OCI-LY1 (cell line): ENCODE measurements around the gene SLC8A1.

Source experiments
- H2AFZ ChIP-seq: fragments of 200-600 bp; sonication (generic), shearing (Covaris generic); 2 replicates; pipeline ENCODE4 v1.6.0; 2014; ENCODE audit warnings: antibody characterized with exemption, mild to moderate bottlenecking, low read length
- H3F3A ChIP-seq: fragments of 200-600 bp; sonication (generic), shearing (Covaris generic); 2 replicates; pipeline ENCODE4 v1.6.0; 2014; ENCODE audit warnings: mild to moderate bottlenecking, antibody characterized with exemption, low read length, moderate library complexity; ENCODE audit not compliant: insufficient read depth
- H3K27ac ChIP-seq: fragments of 200-600 bp; sonication (generic); 2 replicates; pipeline ENCODE4 v1.5.1; 2014; ENCODE audit warnings: low read length, mixed run types, mild to moderate bottlenecking, low read depth; ENCODE audit not compliant: poor library complexity, severe bottlenecking
- H3K27me3 ChIP-seq: fragments of 200-600 bp; sonication (generic); 2 replicates; pipeline ENCODE4 v1.6.0; 2014; ENCODE audit warnings: antibody characterized with exemption, mild to moderate bottlenecking, low read length, moderate library complexity; ENCODE audit not compliant: insufficient read depth
- H3K36me3 ChIP-seq: fragments of 200-600 bp; sonication (generic); 2 replicates; pipeline ENCODE4 v1.6.1; 2014; ENCODE audit warnings: mild to moderate bottlenecking, antibody characterized with exemption, low read length, moderate library complexity, mixed read lengths; ENCODE audit not compliant: insufficient read depth
- H3K4me1 ChIP-seq: fragments of 200-600 bp; sonication (generic); 2 replicates; pipeline ENCODE4 v1.5.1; 2014; ENCODE audit warnings: mild to moderate bottlenecking, low read length, moderate library complexity; ENCODE audit not compliant: insufficient read depth, severe bottlenecking
- H3K4me2 ChIP-seq: fragments of 200-600 bp; sonication (generic), shearing (Covaris generic); 2 replicates; pipeline ENCODE4 v1.6.1; 2014; ENCODE audit warnings: low read length
- H3K4me3 ChIP-seq: fragments of 200-600 bp; sonication (generic); 2 replicates; pipeline ENCODE4 v1.5.1; 2014; ENCODE audit warnings: low read length, low read depth, mild to moderate bottlenecking, mixed read lengths; ENCODE audit not compliant: poor library complexity, severe bottlenecking
- H3K79me2 ChIP-seq: fragments of 200-600 bp; shearing (Covaris generic); 2 replicates; pipeline ENCODE4 v1.6.1; 2016; ENCODE audit warnings: mixed run types, low read length, mixed read lengths; ENCODE audit not compliant: insufficient read depth
- H3K9ac ChIP-seq: fragments of 200-600 bp; sonication (generic), shearing (Covaris generic); 2 replicates; pipeline ENCODE4 v1.6.1; 2014; ENCODE audit warnings: mild to moderate bottlenecking, low read length, mixed read lengths
- H3K9me2 ChIP-seq: fragments of 200-600 bp; sonication (generic), shearing (Covaris generic); 2 replicates; pipeline ENCODE4 v1.6.1; 2014; ENCODE audit warnings: low read depth, mild to moderate bottlenecking, low read length, mixed read lengths
- H3K9me3 ChIP-seq: fragments of 200-600 bp; shearing (Covaris generic); 2 replicates; pipeline ENCODE4 v1.6.1; 2014; ENCODE audit warnings: low read length, mixed read lengths
- H4K20me1 ChIP-seq: fragments of 200-600 bp; sonication (generic), shearing (Covaris generic); 2 replicates; pipeline ENCODE4 v1.6.0; 2016; ENCODE audit warnings: mild to moderate bottlenecking, low read length; ENCODE audit not compliant: insufficient read depth
- CTCF ChIP-seq: fragments of 200-600 bp; sonication (generic), shearing (Covaris generic); IDR thresholded peaks from 2 replicates; pipeline ENCODE4 v1.5.1; 2017; ENCODE audit warnings: mild to moderate bottlenecking, antibody characterized with exemption, low read length, moderate library complexity, mixed read lengths
- EZH2 ChIP-seq: fragments of 200-600 bp; sonication (generic), shearing (Covaris generic); IDR thresholded peaks from 2 replicates; pipeline ENCODE4 v1.8.0; 2017; ENCODE audit warnings: borderline replicate concordance, mixed run types, mild to moderate bottlenecking, antibody characterized with exemption, low read length, moderate library complexity, mixed read lengths

Gene SLC8A1

DNA sequence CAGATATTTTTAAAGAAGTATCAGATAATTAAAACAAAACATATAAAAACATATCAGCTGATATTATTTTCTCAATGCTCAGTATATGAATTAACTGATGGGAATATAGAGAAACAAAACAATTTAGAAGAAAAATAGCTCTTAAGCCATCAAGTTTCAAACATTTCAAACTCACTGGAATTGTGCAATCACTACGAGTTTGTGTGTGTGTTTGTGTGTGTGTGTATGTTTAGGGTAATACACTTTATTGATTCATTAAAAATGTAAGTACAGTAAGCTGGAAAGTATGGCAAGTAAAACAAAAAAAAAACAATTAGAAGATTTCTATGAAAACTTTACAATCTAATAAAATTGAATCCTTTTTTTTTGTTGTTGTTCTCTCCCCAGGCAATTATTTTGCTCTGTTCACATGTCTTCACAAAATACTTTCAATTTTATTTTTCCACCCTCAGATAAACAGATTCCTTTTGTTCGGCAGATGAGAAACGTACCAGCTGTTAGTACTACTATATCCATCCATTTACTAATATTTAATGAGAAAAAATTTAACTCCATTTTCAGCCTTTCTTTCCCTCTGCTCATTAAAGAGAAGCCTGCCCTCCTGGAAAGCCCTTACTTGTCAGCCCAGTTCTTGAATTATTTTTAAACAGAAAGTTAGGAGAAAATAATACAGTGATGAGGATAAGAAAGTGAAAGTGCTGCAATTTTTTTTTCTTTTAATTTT lies 87.6 kb downstream of the SLC8A1 start:
- H3K27ac ChIP-seq: no peak overlapping the region

GRCh38 chr2:40363631-40364030 lies 88.3 kb downstream of the SLC8A1 start:
- no peaks in the 10 kb centered on the region for H3K9me3 ChIP-seq
- H3K4me1 ChIP-seq: no peaks in the 10 kb centered on the region
- no peaks in the 10 kb centered on the region for H3F3A ChIP-seq
- no peak overlapping the region for H3K27ac ChIP-seq
- H3K4me3 ChIP-seq: no peak overlapping the region
- no peaks in the 10 kb centered on the region for H3K36me3 ChIP-seq
- H3K4me2 ChIP-seq: no peak overlapping the region
- H3K79me2 ChIP-seq: no peaks in the 10 kb centered on the region
- H3K9ac ChIP-seq: no peak overlapping the region
- no peak for TF ChIP-seq CTCF
- TF ChIP-seq EZH2: no peak
- no peak overlapping the region for H2AFZ ChIP-seq
- H3K9me2 ChIP-seq: no peaks in the 10 kb centered on the region
- H4K20me1 ChIP-seq: no peaks in the 10 kb centered on the region
- no peaks in the 10 kb centered on the region for H3K27me3 ChIP-seq

More for the DNA sequence above, 87.6 kb downstream of the SLC8A1 start:
- H3K4me3 ChIP-seq: no peak overlapping the region
- H3K4me2 ChIP-seq: no peak overlapping the region
- H3K79me2 ChIP-seq: no peaks in the 10 kb centered on the region
- no peak for TF ChIP-seq EZH2
- TF ChIP-seq CTCF: no peak
- no peak overlapping the region for H2AFZ ChIP-seq
- H4K20me1 ChIP-seq: no peaks in the 10 kb centered on the region
- no peaks in the 10 kb centered on the region for H3K36me3 ChIP-seq
- H3K9ac ChIP-seq: no peak overlapping the region
- H3K9me3 ChIP-seq: no peaks in the 10 kb centered on the region
- no peaks in the 10 kb centered on the region for H3K9me2 ChIP-seq
- no peaks in the 10 kb centered on the region for H3K27me3 ChIP-seq
- H3K4me1 ChIP-seq: no peaks in the 10 kb centered on the region
- no peaks in the 10 kb centered on the region for H3F3A ChIP-seq

- Histone ChIP-seq H3K27ac (no peak overlapping the region), H3K4me1 (no peaks in the 10 kb centered on the region), H3K4me3 (no peak overlapping the region), H3F3A (no peaks in the 10 kb centered on the region), H3K27me3 (no peaks in the 10 kb centered on the region), H3K9ac (no peak overlapping the region), H3K79me2 (no peaks in the 10 kb centered on the region), H3K9me2 (no peaks in the 10 kb centered on the region), H2AFZ (no peak overlapping the region), H3K36me3 (no peaks in the 10 kb centered on the region), H4K20me1 (no peaks in the 10 kb centered on the region), H3K9me3 (no peaks in the 10 kb centered on the region), H3K4me2 (no peak overlapping the region)
- TF ChIP-seq EZH2 (no peak), CTCF (no peak)
Observed at GRCh38 chr2:40363231-40363630, 88.7 kb downstream of the SLC8A1 start.
